ENCODE measurements around the gene COL27A1. TPM values are rescaled to one million over a fixed set of nuclear protein-coding genes. Genes with fewer than 3 reads are reported as not detected.

COL27A1 gene
- total and polyA plus RNA-seq, 2 donors, result 12.6 to 24.0 TPM

GRCh38 chr9:114304416-114305188, 149.3 kb downstream of the COL27A1 start:
- H3K36me3 ChIP-seq (ENCODE audit: control insufficient read depth in 2 of 2, insufficient read depth in 2 of 2, low read length in 1 of 2), result no peaks in the 10 kb centered on the region
- H3K27me3 ChIP-seq (ENCODE audit: control insufficient read depth in 2 of 2, insufficient read depth in 1 of 2, low read length in 1 of 2), result no peaks in the 10 kb centered on the region
- no peaks in the 10 kb centered on the region for H3K9me3 ChIP-seq (ENCODE audit: control insufficient read depth in 2 of 2, insufficient read depth in 1 of 2, low read length in 1 of 2)
- H3K27ac ChIP-seq (ENCODE audit: low read depth in 1 of 2, low read length in 1 of 2), result no peak overlapping the region
- DNase-seq (ENCODE audit: low read depth in 6 of 9, low spot score in 9 of 9), result no peak
- H3K4me3 ChIP-seq (ENCODE audit: low read length in 2 of 2), result no peak overlapping the region
- 96% methylated on average over 10 of the region's 10 CpGs for WGBS
- no peaks in the 10 kb centered on the region for H3K4me1 ChIP-seq (ENCODE audit: control insufficient read depth in 2 of 2, insufficient read depth in 2 of 2, low read length in 2 of 2)

- 96% methylated on average over 6 of the region's 6 CpGs for WGBS
- no peak for DNase-seq (ENCODE audit: low read depth in 6 of 9, low spot score in 9 of 9)
- Histone ChIP-seq H3K4me1 (ENCODE audit: control insufficient read depth in 2 of 2, insufficient read depth in 2 of 2, low read length in 2 of 2) (no peaks in the 10 kb centered on the region), H3K36me3 (ENCODE audit: control insufficient read depth in 2 of 2, insufficient read depth in 2 of 2, low read length in 1 of 2) (no peaks in the 10 kb centered on the region), H3K27me3 (ENCODE audit: control insufficient read depth in 2 of 2, insufficient read depth in 1 of 2, low read length in 1 of 2) (no peaks in the 10 kb centered on the region), H3K9me3 (ENCODE audit: control insufficient read depth in 2 of 2, insufficient read depth in 1 of 2, low read length in 1 of 2) (no peaks in the 10 kb centered on the region), H3K4me3 (ENCODE audit: low read length in 2 of 2) (no peak overlapping the region), H3K27ac (ENCODE audit: low read depth in 1 of 2, low read length in 1 of 2) (no peak overlapping the region)
Measured at GRCh38 chr9:114307899-114308267, 152.5 kb downstream of the COL27A1 start.

- no peaks in the 10 kb centered on the region for H3K4me1 ChIP-seq (ENCODE audit: control insufficient read depth in 2 of 2, insufficient read depth in 2 of 2, low read length in 2 of 2)
- no peak overlapping the region for H3K27ac ChIP-seq (ENCODE audit: low read depth in 1 of 2, low read length in 1 of 2)
- H3K9me3 ChIP-seq (ENCODE audit: control insufficient read depth in 2 of 2, insufficient read depth in 1 of 2, low read length in 1 of 2), result no peaks in the 10 kb centered on the region
- H3K27me3 ChIP-seq (ENCODE audit: control insufficient read depth in 2 of 2, insufficient read depth in 1 of 2, low read length in 1 of 2), result no peaks in the 10 kb centered on the region
- WGBS, result 92% methylated on average over 13 of the region's 13 CpGs
- no peak overlapping the region for H3K4me3 ChIP-seq (ENCODE audit: low read length in 2 of 2)
- no peak for DNase-seq (ENCODE audit: low read depth in 6 of 9, low spot score in 9 of 9)
- no peaks in the 10 kb centered on the region for H3K36me3 ChIP-seq (ENCODE audit: control insufficient read depth in 2 of 2, insufficient read depth in 2 of 2, low read length in 1 of 2)
Measured at GRCh38 chr9:114308361-114308950, 153.1 kb downstream of the COL27A1 start.

GRCh38 chr9:114309096-114309495, 153.8 kb downstream of the COL27A1 start:
- Histone ChIP-seq H3K9me3 (ENCODE audit: control insufficient read depth in 2 of 2, insufficient read depth in 1 of 2, low read length in 1 of 2) (no peaks in the 10 kb centered on the region), H3K4me3 (ENCODE audit: low read length in 2 of 2) (no peak overlapping the region), H3K36me3 (ENCODE audit: control insufficient read depth in 2 of 2, insufficient read depth in 2 of 2, low read length in 1 of 2) (no peaks in the 10 kb centered on the region), H3K4me1 (ENCODE audit: control insufficient read depth in 2 of 2, insufficient read depth in 2 of 2, low read length in 2 of 2) (no peaks in the 10 kb centered on the region), H3K27ac (ENCODE audit: low read depth in 1 of 2, low read length in 1 of 2) (no peak overlapping the region), H3K27me3 (ENCODE audit: control insufficient read depth in 2 of 2, insufficient read depth in 1 of 2, low read length in 1 of 2) (no peaks in the 10 kb centered on the region)
- DNase-seq (ENCODE audit: low read depth in 6 of 9, low spot score in 9 of 9), result no peak
- WGBS, result 96% methylated on average over 13 of the region's 13 CpGs

GRCh38 chr9:114310471-114311450, 155.4 kb downstream of the COL27A1 start:
- H3K4me1 ChIP-seq (ENCODE audit: control insufficient read depth in 2 of 2, insufficient read depth in 2 of 2, low read length in 2 of 2), result no peaks in the 10 kb centered on the region
- DNase-seq (ENCODE audit: low read depth in 6 of 9, low spot score in 9 of 9), result no peak
- no peaks in the 10 kb centered on the region for H3K36me3 ChIP-seq (ENCODE audit: control insufficient read depth in 2 of 2, insufficient read depth in 2 of 2, low read length in 1 of 2)
- H3K27me3 ChIP-seq (ENCODE audit: control insufficient read depth in 2 of 2, insufficient read depth in 1 of 2, low read length in 1 of 2), result no peaks in the 10 kb centered on the region
- no peak overlapping the region for H3K4me3 ChIP-seq (ENCODE audit: low read length in 2 of 2)
- H3K9me3 ChIP-seq (ENCODE audit: control insufficient read depth in 2 of 2, insufficient read depth in 1 of 2, low read length in 1 of 2), result no peaks in the 10 kb centered on the region
- WGBS, result 91% methylated on average over 22 of the region's 22 CpGs
- H3K27ac ChIP-seq (ENCODE audit: low read depth in 1 of 2, low read length in 1 of 2), result no peak overlapping the region

- 94% methylated on average over 28 of the region's 28 CpGs for WGBS
- no peak for DNase-seq (ENCODE audit: low read depth in 6 of 9, low spot score in 9 of 9)
- no peak overlapping the region for H3K27ac ChIP-seq (ENCODE audit: low read depth in 1 of 2, low read length in 1 of 2)
- no peaks in the 10 kb centered on the region for H3K27me3 ChIP-seq (ENCODE audit: control insufficient read depth in 2 of 2, insufficient read depth in 1 of 2, low read length in 1 of 2)
- H3K36me3 ChIP-seq (ENCODE audit: control insufficient read depth in 2 of 2, insufficient read depth in 2 of 2, low read length in 1 of 2), result no peaks in the 10 kb centered on the region
- no peak overlapping the region for H3K4me3 ChIP-seq (ENCODE audit: low read length in 2 of 2)
- H3K4me1 ChIP-seq (ENCODE audit: control insufficient read depth in 2 of 2, insufficient read depth in 2 of 2, low read length in 2 of 2), result no peaks in the 10 kb centered on the region
- H3K9me3 ChIP-seq (ENCODE audit: control insufficient read depth in 2 of 2, insufficient read depth in 1 of 2, low read length in 1 of 2), result no peaks in the 10 kb centered on the region
Measured at GRCh38 chr9:114311571-114312512, 156.5 kb downstream of the COL27A1 start.

- Histone ChIP-seq H3K27me3 (ENCODE audit: control insufficient read depth in 2 of 2, insufficient read depth in 1 of 2, low read length in 1 of 2) (no peaks in the 10 kb centered on the region), H3K27ac (ENCODE audit: low read depth in 1 of 2, low read length in 1 of 2) (no peak overlapping the region), H3K4me1 (ENCODE audit: control insufficient read depth in 2 of 2, insufficient read depth in 2 of 2, low read length in 2 of 2) (no peaks in the 10 kb centered on the region), H3K9me3 (ENCODE audit: control insufficient read depth in 2 of 2, insufficient read depth in 1 of 2, low read length in 1 of 2) (no peaks in the 10 kb centered on the region), H3K4me3 (ENCODE audit: low read length in 2 of 2) (no peak overlapping the region), H3K36me3 (ENCODE audit: control insufficient read depth in 2 of 2, insufficient read depth in 2 of 2, low read length in 1 of 2) (no peaks in the 10 kb centered on the region)
- no peak for DNase-seq (ENCODE audit: low read depth in 6 of 9, low spot score in 9 of 9)
- 90% methylated on average over 8 of the region's 8 CpGs for WGBS
Measured at GRCh38 chr9:114312513-114312875, 157.2 kb downstream of the COL27A1 start.

- H3K36me3 ChIP-seq (ENCODE audit: control insufficient read depth in 2 of 2, insufficient read depth in 2 of 2, low read length in 1 of 2), result no peaks in the 10 kb centered on the region
- H3K4me3 ChIP-seq (ENCODE audit: low read length in 2 of 2), result no peak overlapping the region
- no peak for DNase-seq (ENCODE audit: low read depth in 6 of 9, low spot score in 9 of 9)
- no peaks in the 10 kb centered on the region for H3K27me3 ChIP-seq (ENCODE audit: control insufficient read depth in 2 of 2, insufficient read depth in 1 of 2, low read length in 1 of 2)
- H3K27ac ChIP-seq (ENCODE audit: low read depth in 1 of 2, low read length in 1 of 2), result no peak overlapping the region
- no peaks in the 10 kb centered on the region for H3K9me3 ChIP-seq (ENCODE audit: control insufficient read depth in 2 of 2, insufficient read depth in 1 of 2, low read length in 1 of 2)
- WGBS, result 97% methylated on average over 8 of the region's 8 CpGs
- no peaks in the 10 kb centered on the region for H3K4me1 ChIP-seq (ENCODE audit: control insufficient read depth in 2 of 2, insufficient read depth in 2 of 2, low read length in 2 of 2)
Measured at GRCh38 chr9:114313186-114313585, 157.8 kb downstream of the COL27A1 start.
